HG02970 (cell line): ENCODE data around the gene RPL14.
A peak's percentile ranks its signal among the peaks of the same experiment; 100 is the strongest.
"Not testable (repeated sequence)": the region's sequence is repeated elsewhere in the genome, so short reads cannot be mapped to it uniquely, and the experiment has no call there.

ENCODE experiments used
- ATAC-seq: cut with Tn5 transposase; IDR thresholded peaks from one replicate; pipeline ENCODE4 v1.9.1; 2021; ENCODE audit warnings: mild to moderate bottlenecking, moderate library complexity, moderate number of reproducible peaks; ENCODE audit not compliant: unreplicated experiment, low FRiP score

The RPL14 gene

GRCh38 chr3:40461161-40461560 is 4.0 kb downstream of the RPL14 start:
- no peak for ATAC-seq

GRCh38 chr3:40462838-40463237 is 5.7 kb downstream of the RPL14 start:
- ATAC-seq: not testable (repeated sequence)

GRCh38 chr3:40463579-40463978 is 6.4 kb downstream of the RPL14 start:
- ATAC-seq: no peak

- ATAC-seq: no peak
Observed at GRCh38 chr3:40464339-40465110, 7.4 kb downstream of the RPL14 start.

DNA sequence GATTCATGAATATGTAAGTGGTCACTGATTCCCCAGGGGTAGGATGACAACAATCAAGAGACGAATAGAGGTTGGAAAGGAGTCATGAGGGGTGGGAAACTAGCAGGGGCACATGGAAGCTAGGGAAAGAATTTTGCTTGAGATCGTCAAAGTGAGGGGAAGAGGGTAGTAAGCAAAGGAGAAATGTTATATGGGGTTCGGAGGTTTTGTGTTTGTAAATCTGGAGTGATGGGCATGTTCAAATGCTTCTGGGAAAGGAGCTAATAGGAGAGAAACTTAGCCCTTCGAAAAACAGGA is 7.9 kb downstream of the RPL14 start:
- ATAC-seq: no peak

DNA sequence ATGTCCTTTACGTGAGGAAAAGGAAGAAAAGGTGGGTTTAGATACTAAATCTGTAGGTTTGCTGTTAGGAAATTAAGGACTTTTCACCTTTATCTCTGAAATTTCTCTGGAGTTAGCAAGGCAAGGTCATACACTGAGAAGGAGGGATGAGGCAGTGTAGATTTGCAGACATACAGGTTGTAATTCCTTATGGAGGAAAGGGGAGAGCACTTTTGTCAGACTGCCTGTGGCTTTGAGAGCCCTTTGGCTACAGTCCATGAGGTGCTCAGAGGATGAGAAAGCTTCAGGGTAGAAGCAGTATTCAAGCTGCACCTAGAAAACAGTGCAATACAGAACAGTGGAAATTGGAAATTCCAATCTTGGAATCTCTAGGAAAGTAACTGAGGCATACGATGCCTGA is 8.3 kb downstream of the RPL14 start:
- ATAC-seq: no peak

- ATAC-seq: no peak
Observed at GRCh38 chr3:40468018-40468417, 10.9 kb downstream of the RPL14 start.

- no peak for ATAC-seq
Observed at GRCh38 chr3:40470701-40471100, 13.6 kb downstream of the RPL14 start.

- ATAC-seq: peak; percentile 74
Observed at GRCh38 chr3:40476478-40477470, 19.6 kb downstream of the RPL14 start, which contains the start of gene ZNF619. ZNF619 (plus strand) TSS chr3:40477122; CDS start chr3:40477980, 858 bp downstream.

DNA sequence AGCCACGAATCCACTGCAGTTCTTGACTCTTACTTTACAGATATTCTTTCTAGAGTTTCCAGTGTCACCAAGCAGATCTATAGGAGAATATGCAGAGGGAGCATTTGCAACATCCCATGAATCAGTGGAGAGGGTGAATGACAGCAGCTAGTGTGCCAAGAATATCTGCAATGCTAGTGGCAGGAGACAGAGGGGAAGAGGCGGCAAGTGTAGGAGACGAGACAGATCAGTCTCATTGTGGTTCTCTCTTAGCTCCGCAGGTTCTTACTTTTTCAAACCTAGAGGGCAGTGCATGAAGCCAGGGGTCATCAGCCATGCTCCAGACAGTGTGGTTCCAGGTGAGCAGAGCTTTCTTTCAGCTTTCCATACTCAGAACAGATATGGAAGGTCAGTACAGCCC is 20.5 kb downstream of the RPL14 start:
- ATAC-seq: no peak

GRCh38 chr3:40487172-40487571 is 30.0 kb downstream of the RPL14 start:
- no peak for ATAC-seq

GRCh38 chr3:40490916-40491315 is 33.8 kb downstream of the RPL14 start:
- ATAC-seq: no peak

DNA sequence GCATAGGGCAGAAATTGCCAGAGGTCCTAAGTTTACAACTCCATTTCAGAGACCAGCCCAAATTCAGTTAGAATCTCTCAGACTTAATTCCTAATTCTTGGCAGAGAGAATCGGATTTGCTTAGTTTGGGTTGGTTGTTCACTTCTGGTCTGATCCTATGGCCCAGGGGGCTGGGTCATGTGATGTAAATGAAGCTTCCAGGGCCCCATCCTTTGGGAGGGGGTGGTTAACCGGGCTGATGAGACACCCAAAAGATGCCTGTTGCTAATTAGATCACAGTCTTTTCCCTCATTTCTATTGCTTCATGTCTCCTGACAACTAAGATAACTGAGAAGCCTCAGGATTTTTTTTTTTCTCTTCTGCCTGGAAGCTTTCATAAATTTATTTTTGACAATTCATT is 37.6 kb downstream of the RPL14 start:
- ATAC-seq: no peak

DNA sequence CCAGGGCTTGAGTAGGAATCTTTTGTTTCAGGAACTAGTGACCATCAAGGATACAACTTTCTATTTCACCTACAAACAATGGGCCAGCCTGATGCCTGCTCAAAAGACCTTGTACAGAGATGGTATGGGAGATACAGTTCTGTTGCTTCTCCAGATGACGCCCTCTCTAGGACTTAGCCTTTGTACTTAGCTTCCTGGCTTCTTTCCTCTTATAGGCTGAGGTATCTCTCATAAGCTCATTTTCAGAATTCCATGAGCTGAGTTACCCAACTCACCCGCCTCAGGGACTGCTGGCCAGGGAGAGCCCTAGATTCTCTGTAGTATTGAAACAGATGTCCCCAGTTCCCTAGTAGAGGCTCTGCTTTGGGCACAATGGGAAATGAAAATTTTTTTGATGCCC is 40.1 kb downstream of the RPL14 start:
- ATAC-seq: no peak

DNA sequence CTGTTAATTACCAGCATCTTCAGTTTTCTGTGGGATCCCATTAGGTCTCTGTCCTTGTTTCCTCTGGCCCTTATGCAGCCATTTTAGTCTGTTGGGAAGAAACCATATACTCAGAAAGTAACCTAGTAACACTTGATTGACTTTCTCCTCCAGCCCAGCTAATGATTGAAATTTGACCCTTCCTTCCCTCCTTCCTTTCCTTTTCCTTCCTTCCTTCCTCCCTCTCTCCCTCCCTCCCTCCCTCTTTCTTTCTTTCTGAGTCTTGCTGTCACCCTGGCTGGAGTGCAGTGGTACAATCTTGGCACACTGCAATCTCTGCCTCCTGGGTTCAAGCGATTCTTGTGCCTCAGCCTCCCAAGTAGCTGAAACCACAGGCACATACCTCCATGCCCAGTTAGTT is 42.8 kb downstream of the RPL14 start:
- ATAC-seq: no peak

GRCh38 chr3:40502034-40502433 is 44.9 kb downstream of the RPL14 start:
- ATAC-seq: no peak

GRCh38 chr3:40504636-40505430 is 47.7 kb downstream of the RPL14 start:
- no peak for ATAC-seq

GRCh38 chr3:40505599-40506462 is 48.7 kb downstream of the RPL14 start, which contains the start of gene ZNF620:
ZNF620 (plus strand) TSS chr3:40506039; CDS start chr3:40506353, 314 bp downstream.
- ATAC-seq: peak; percentile 69

DNA sequence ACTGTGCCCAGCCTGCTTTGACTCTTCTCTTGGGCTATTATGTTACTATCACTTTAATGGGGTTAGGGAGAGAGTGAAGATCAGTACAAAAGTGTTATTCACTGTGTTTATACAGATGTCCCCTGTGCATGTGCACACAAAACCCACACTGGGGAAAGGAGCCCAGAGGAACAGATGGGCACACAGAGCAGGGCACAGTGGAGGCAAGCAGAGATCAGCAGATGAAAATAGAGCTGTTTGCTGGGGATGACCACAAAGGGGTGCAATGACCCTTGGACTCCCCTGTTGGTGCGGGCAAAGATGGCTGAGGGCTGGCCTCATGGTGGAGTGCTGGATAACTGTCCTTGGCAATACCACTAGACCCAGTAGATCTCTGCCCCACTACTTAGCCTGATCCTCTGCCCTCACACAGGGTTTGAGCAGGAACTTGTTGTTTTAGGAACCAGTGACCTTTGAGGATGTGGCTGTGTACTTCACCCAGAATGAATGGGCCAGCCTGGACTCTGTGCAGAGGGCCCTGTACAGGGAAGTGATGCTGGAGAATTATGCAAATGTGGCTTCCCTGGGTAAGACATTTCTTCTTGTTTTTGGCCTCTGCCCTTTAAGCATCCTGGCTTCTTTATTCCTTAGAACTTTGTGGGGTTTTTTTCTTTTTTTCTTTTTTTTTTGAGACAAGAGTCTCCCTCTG is 54.0 kb downstream of the RPL14 start:
- no peak for ATAC-seq
